GM19455 (cell line): ENCODE measurements around the gene INPP4B.
"Not testable (repeated sequence)": the region's sequence is repeated elsewhere in the genome, so short reads cannot be mapped to it uniquely, and the experiment has no call there.

ENCODE experiments used
- ATAC-seq: cut with Tn5 transposase; IDR thresholded peaks from one replicate; pipeline ENCODE4 v1.9.1; 2021; ENCODE audit not compliant: unreplicated experiment

INPP4B gene

DNA sequence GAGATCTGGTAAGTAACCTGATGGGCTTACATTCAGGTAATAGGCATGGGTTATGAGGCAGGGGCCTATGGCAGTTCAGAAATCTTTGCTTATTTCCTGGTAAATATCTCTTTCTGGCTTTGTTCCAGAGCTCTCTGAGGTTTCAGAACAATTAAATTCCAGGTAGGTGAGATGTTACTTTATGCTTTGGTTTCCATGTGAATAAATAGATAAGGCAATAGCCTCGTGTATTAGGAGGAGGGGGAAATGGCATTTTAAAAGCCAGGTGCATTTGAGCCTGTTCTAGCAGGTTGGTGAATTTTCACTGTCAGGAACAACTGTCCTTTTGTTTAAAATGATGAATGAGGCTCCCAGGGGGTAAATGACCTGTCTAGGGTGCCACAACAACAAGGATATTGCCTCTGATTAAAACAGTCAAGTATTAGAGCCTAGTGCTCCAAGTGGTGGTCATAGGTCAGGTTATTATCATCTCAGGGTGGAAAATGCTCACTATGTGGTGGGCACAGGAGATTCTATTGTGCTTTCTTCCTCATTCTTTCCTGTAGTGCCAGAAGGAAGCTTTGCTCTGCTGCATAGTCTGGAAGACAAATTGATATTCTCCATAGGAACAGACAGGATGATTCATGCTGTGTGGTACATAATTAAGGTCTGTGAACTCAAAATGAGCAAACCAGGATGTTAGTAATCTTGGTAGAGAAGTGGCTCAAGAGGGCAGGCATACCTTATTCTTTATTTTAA, 296.2 kb downstream of the INPP4B start:
- ATAC-seq: no peak

DNA sequence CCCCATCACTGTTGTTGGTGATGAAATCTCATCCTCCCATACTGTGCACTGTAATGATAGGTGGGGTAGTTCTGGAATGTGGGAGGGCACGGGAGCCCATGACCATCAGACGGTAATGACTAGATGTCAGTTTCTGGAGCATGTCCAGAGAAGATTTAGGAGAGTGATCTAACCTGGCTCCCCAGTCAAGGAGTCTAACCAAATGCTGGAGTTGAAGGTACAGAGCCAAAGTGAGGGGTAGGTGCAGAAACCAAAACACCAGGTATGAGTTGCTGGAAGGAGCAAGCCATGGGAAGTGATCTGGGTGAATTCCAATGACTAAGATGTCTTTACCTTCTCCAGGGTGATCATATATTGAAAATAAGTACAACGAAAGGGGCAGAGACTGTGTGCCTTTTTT, 296.9 kb downstream of the INPP4B start:
- ATAC-seq: no peak

DNA sequence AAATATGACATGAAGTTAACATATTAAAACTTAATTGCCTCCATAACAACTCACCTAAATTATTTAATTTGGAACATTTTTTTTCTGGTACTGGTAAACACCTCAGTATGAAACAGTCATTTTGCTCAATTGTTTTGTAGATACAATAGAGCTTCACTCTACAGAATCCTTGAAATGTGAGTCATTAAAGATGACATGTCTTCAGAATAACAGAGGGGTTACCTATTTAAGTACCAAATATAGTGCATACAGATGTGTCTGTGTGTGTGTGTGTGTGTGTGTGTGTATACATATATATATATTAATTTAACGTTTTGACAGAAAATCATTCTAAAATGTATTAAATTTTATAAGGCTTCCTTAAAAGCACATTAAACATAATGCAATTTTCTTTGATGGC, 297.6 kb downstream of the INPP4B start:
- no peak for ATAC-seq

DNA sequence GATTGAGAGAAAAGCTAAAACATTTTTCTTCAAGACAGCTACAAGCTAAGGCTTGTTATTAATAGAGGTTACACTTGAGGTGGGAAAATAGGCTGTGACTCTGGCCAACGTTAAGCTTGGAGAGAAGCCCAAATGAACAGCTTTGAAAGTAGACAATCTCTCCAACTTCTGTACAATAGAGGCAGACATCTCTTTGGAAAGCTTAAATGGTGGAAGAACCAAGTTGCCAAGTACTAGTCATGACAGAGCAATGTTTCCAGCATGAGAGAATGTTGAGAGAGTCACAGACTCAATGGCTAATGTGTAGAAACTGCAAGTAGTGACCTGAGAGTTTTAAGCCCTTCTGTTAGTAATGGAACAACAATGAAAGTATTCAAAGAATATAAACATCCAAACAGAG, 298.1 kb downstream of the INPP4B start:
- ATAC-seq: no peak

DNA sequence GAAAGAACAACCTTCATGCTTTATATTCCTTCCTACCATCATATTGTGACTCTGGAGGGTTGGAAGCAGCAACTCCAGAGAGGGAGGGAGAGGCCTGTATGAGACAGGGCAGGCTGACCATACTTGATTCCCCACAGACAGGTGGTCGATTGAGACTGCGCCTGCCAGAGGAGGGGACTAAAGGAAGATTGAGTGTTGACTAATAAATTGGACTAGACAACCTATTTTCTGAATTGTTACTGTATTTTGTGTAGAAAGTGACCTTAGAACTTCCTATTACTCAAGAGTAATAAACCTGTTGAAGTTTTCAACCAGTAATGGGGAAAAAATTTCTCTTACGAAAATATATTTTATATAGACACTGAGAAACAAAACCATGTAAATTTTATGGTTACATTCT, 301.5 kb downstream of the INPP4B start:
- no peak for ATAC-seq

DNA sequence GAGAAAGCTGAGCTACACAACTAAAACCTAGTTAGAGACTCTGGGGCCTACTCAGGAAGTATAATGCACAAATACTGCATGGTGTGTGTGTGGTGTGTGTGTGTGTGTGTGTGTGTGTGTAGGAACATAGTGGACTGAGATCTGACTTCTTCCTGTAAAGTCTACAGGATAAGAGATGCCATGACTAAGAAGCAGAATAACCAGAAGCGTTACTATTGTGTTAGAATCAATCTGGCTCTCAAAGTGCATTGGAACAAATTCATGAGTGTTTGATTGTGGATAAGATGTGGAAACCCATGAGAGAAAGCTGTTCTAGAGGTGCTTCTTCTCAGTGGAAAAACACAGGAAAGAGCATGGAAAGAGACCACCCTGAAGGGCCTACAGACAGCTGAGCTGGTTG, 302.1 kb downstream of the INPP4B start:
- no peak for ATAC-seq

DNA sequence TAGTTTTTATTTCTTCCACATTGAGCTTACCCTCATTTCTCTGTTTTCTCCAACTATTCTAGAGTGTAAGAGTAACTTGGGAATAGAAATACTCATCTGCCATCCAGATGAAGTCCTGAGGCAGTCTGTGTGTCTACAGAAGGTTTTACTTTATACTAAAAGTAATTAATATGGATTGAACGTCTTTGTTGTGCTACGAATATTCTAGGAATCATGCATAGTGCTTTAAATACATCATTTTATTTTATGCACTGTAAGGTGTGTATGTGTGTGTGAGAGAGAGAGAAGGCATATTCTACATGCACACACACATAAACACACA, 305.7 kb downstream of the INPP4B start:
- ATAC-seq: no peak

DNA sequence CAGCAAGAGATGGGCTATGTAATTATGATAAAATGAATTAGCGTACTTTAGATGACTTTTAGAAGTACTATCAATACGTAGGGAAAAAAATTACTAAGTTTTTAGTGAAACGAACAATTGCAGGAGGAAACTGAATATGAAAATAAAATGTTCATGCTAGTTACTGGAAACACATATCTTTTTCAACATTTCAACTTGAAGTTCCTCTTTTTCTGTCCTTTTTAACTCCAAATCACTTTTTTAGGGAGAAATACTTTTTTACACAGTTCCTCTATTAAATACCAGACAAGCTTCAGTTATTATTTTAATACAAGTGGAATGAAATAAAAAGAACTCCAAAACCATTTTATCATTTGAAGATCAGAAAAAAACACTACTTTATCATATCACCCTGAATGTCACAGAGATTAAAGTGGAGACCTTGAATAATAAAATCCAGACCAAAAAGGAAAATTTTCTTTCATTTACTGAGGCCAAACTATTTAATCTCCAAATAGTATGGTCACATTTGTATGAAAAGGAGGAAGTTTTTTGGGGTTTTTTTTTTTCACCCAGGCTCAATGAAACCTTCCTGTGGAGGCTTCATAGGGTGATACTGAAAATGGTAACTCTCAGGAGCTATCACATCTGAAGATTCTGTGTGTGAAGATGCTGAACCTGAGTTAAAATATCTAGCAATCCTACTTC, 306.2 kb downstream of the INPP4B start:
- ATAC-seq: no peak

DNA sequence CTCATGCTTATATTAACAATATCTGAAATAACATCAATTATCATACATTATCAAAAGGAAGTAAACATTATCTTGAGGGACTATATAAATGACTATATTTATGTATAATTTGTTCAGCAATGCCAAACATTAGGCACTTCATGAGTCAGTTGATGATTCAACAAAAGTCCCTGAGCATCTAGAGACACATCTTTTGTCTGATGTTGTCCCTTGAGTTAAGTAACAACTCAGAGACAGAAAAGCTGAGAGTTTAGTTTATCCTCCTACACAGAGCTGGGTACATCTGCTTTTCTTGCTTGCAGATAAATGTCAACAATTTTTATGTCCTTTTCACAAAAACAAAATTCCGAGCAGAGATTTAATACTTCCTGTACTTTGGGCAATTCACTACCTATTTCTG, 311.1 kb downstream of the INPP4B start:
- ATAC-seq: no peak

DNA sequence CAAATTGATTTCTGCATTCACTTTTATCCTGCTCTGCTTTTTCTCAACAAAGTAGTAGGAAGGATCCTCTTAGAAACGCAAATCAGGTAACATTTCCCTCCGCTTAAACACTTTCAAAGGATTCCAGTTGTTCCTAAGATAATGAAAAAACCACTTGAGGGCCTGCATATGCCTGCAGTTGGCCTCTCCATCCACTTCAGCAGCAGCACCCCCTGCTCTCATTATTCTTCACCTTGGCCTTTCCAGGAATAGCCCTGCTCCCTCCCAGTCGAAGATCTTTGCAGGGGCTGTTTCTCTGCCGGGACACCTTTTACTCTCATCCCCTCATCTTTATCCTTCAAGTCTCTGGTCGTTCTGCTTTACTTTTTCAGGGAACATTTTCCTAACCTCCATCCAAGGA, 314.0 kb downstream of the INPP4B start:
- ATAC-seq: no peak

DNA sequence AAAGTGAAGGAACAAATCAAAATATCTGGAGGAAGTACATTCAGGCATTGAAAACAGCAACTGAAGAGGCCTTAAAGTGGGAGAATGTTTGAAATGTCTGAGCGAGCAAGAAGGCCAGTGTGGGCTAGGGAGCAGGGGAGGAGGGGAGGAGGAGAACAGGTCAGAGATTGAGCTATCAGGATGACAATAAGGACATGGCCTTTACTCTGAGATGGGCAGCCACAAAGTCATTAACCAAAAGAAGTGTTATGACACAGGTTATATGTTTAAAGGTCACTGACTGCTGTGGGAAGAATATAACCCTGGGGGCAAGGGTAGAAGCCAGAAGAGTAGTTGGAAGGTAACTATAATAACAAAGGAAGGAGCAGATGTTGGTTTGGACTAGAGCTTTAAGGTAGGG, 315.4 kb downstream of the INPP4B start:
- ATAC-seq: no peak

DNA sequence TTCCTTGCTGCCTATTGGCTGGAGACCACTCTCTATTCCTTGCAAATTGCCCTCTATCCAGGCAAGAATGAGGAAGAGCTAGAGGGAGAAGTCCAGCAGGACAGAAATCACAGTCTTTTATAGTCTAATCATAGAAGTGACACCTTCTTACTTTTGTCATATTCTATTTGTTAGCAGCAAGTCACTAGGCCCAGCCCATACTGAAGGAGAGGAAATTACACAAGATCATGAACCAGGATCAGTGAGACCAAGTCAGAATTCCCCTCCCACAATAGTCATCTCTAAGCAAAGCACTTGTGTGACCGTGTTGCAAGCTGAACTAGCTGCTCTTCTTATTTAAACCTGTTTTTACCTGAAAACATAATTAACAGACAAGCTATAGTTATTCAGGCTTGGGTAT, 317.7 kb downstream of the INPP4B start:
- no peak for ATAC-seq

DNA sequence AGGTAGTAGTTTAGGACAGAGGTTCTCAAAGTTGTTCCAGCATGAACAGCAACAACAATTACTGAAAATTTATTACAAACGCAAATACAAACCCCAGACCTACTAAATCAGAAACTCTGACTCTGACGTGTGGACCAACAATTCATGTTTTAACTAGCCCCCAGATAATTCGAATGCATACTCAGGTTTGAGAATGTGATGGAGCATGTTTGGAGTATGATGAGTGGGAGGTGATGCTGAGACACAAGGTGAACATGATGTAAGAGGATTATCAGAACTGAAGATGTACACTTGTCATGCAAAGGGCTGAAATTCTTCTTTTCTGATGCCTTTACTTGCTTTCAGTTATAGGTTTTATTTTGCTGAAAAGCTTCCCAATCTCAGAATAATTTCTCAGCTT, 323.0 kb downstream of the INPP4B start:
- ATAC-seq: no peak

DNA sequence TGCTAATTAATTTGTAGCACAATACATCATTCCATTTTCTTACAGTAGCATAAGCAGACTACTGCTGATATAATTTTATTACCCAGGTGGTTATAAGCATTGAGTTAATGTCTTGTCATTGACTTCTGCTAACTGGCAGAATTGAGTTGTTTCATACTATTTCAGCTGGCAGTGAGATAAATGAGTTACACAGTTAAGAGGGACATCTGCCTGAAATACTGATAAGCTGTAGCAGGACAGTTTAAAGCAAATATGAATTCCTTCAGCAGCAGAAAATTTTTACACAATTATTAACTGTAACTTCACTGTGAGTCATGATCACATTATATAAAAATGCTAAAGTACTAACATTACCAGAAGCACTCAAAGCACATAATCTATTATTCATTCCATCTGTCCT, 326.8 kb downstream of the INPP4B start:
- ATAC-seq: no peak

DNA sequence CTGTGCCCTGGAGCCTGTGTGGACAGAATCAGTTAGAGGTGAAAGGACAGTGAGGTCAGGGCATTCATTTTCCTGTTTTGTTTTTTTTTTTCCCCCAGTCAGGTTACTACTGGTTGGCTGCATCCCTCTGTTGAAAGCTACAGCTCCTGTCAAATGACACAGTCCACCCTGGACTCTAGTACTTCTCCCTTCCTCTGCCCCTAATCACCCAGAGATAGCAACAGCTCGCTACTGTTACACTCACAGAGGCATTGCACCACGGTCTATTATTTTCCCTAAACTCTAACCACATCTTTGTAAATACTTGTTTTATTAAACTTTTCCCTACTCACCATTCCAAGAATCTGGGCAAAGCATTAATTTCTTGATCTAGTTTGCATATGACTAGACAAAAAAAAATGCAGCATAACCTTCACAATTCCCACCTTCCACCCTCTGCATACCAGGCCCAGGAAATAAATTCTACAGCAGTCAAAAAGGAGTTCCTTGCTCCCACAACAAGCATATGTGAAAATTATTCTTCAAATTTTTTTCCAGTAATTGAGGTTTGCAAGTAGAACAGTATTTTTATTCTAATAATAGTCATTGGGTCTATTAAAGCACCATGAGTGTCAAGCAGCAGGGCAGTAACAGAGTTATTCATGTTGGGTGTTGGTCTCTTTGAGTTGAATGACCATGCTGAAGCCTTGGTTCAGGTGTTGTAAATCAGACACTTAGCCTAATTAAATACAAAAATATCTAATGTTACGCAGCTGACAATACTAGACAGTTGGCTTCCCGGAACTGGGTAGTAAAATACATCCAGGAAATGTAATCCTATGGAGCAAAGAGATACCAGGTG, 329.2 kb downstream of the INPP4B start:
- no peak for ATAC-seq

DNA sequence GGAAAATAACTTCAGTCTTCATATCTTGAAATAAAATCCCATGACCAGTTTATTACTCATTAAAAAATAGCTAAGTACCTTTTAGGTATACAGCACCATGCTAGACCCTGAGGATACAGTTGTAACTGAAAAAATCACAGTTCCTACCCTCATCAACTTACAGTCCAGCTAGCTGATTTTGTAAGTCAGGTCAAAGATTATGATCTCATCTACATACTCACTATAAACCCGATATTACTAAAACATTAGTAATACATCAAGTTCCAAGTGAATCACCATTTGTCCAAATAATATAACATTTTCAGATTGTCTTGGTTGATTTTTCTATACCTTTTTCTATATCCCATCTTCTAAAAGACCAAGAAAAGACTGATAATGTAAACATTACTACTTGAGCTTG, 333.9 kb downstream of the INPP4B start:
- ATAC-seq: no peak

DNA sequence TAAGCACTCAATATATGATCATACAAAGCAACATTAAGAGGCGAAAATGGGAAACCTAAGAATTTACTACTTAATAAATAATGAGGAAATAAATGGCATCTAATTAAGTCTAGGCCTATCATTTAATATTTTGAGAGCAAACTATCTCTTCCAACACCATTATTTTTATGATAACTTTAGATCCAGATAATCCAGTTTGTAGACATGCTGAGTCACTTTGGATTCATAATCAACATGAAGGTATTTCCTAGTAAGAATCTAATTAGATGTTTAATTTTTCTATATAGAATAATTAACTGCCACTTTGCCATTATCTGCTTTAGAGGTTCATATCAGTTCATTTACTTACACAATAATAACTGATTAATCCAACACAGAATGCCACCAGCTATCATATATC, 336.2 kb downstream of the INPP4B start:
- ATAC-seq: no peak

DNA sequence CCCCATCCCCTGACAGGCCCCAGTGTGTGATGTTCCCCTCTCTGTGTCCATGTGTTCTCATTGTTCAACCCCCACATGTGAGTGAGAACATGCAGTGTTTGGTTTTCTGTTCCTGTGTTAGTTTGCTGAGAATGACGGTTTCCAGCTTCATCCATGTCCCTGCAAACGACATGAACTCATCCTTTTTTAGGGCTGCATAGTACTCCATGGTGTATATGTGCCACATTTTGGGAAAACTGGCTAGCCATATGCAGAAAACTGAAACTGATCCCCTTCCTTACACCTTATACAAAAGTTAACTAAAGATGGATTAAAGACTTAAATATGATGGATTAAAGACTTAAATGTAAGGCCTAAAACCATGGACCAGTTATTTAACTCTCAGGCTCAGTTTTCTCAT, 336.7 kb downstream of the INPP4B start:
- not testable (repeated sequence) for ATAC-seq

DNA sequence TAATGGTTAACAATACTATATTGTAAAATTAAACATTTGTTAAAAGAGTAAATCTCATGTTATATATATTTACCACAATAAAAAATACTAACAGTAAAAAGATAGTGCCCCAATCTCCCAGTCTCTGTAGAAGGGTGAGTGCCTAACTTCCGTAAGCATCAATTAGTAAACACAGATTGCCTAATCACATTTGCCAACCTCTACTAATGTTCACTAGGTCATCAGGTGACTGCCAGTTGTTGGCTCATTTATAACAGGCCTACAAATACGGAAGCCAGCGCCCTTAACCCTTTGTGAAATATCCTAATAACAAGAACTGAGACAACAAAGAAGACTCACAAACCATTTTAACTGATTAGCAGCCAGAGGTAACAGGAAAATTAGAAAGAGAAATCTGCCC, 345.1 kb downstream of the INPP4B start:
- ATAC-seq: no peak

DNA sequence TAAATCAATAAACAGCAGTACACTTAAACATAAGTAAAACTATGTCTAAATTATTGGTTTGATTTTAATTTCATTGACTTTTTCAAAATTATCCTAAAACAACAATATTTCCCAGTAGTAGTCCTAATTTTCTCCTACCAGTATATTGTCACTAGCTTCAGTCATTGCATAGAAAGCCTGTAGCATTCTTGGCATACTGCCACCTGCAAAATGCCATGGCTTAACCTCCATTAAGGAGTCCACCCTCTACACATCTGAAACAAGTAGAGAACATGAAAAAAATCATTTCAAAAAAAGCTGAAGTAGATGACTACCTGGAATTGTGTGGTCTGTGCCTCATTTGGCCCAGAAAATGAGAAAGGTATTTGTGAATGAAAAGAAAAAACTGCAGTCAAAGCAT, 348.5 kb downstream of the INPP4B start:
- no peak for ATAC-seq

DNA sequence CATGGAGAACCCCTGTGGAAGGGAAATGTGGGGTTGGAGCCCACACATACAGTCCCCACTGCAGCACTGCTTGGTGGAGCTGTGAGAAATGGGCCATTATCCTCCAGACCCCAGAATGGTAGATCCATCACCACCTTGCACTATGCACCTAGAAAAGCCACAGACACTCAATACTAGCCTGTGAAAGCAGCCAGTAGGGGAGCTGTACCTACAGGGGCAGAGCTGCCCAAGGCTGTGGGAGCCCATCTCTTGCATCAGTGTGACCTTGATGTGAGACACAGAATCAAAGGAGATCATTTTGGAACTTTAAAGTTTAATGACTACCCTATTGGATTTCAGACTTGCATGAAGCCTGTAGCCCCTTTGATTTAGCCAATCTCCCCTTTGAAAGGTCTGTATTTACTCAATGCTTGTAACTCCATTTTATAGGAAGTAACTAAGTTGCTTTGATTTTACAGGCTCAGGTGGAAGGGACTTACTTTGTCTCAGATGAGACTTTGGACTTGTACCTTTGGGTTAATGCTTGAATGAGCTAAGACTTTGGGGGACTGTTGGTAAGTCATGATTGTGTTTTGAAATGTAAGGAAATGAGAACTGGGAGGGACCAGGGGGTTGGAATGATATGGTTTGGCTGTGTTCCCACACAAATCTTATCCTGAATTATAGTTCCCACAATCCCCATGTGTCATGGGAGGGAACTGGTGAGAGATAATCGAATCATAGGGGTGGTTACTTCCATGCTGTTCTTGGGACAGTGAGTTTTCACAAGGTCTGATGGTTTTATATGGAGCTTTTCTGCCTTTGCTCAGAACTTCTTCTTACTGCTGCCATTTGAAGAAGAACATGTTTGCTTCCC, 352.6 kb downstream of the INPP4B start:
- no peak for ATAC-seq
